GM12878 (cell line): ENCODE data around the gene PRSS2. TPM values are rescaled to one million over a fixed set of nuclear protein-coding genes. Genes with fewer than 3 reads are reported as not detected.

ENCODE experiments used
- ATF7 ChIP-seq: fragments of 450-650 bp; IDR thresholded peaks from 2 replicates; pipeline ENCODE4 v1.6.1; 2016; ENCODE audit warnings: low read depth, mild to moderate bottlenecking
- CBFB ChIP-seq: IDR thresholded peaks from 2 replicates; pipeline ENCODE4 v1.6.1; 2016; ENCODE audit warnings: antibody characterized with exemption, low read depth
- CBX3 ChIP-seq: fragments of 200-600 bp; sonication (generic); IDR thresholded peaks from 2 replicates; pipeline ENCODE4 v1.6.1; 2016; ENCODE audit warnings: low read depth, borderline replicate concordance
- EP300 ChIP-seq, 2 experiments: fragments of 150-350 bp in 1 of 2; IDR thresholded peaks; 2 replicates each; pipeline ENCODE4 v1.6.1; 2011 to 2012; ENCODE audit warnings: low read depth in 2 of 2, low read length in 2 of 2, borderline replicate concordance in 1 of 2, improper control_type of control experiment in 1 of 2, inconsistent platforms in 1 of 2; ENCODE audit not compliant: control insufficient read depth in 1 of 2
- FOS ChIP-seq: IDR thresholded peaks from 3 replicates; pipeline ENCODE4 v1.6.1; 2011; ENCODE audit warnings: borderline replicate concordance; ENCODE audit not compliant: insufficient read length; ENCODE audit errors: extremely low read depth
- HCFC1 ChIP-seq: fragments of 150-350 bp; IDR thresholded peaks from 2 replicates; pipeline ENCODE4 v1.6.1; 2014; ENCODE audit warnings: low read length
- IKZF2 ChIP-seq, 2 experiments: fragments of 450-650 bp; IDR thresholded peaks; 2 replicates each; pipeline ENCODE4 v1.6.1; 2017; ENCODE audit warnings: mild to moderate bottlenecking in 2 of 2, moderate library complexity in 2 of 2
- LARP7 ChIP-seq: fragments of 450-650 bp; IDR thresholded peaks from 2 replicates; pipeline ENCODE4 v1.6.1; 2017; ENCODE audit warnings: mild to moderate bottlenecking
- NFIC ChIP-seq: IDR thresholded peaks from 2 replicates; pipeline ENCODE4 v1.6.1; 2012; ENCODE audit warnings: low read depth, mild to moderate bottlenecking, inconsistent platforms, low read length, moderate library complexity
- RB1 ChIP-seq: fragments of 450-650 bp; formaldehyde crosslinking; IDR thresholded peaks from 2 replicates; pipeline ENCODE4 v1.6.1; 2017; ENCODE audit warnings: mild to moderate bottlenecking, borderline replicate concordance
- RELA ChIP-seq: fragments of 450-650 bp; IDR thresholded peaks from 2 replicates; pipeline ENCODE4 v1.8.0; 2014; ENCODE audit warnings: borderline replicate concordance; ENCODE audit not compliant: partially characterized antibody
- SMARCA5 ChIP-seq: fragments of 450-650 bp; IDR thresholded peaks from 2 replicates; pipeline ENCODE4 v1.6.1; 2017; ENCODE audit warnings: mild to moderate bottlenecking
- TCF12 ChIP-seq: IDR thresholded peaks from 2 replicates; pipeline ENCODE4 v1.6.1; 2011; ENCODE audit warnings: low read depth, mild to moderate bottlenecking, low read length
- TCF3 ChIP-seq: IDR thresholded peaks from 2 replicates; pipeline ENCODE4 v1.6.1; 2012; ENCODE audit warnings: low read depth, mild to moderate bottlenecking, low read length, borderline replicate concordance; ENCODE audit not compliant: insufficient read depth
- TCF7 ChIP-seq: IDR thresholded peaks from 2 replicates; pipeline ENCODE4 v1.6.1; 2014; ENCODE audit warnings: antibody characterized with exemption, borderline replicate concordance
- ZNF207 ChIP-seq: fragments of 450-650 bp; IDR thresholded peaks from 2 replicates; pipeline ENCODE4 v1.6.1; 2014; ENCODE audit warnings: antibody characterized with exemption, mild to moderate bottlenecking, borderline replicate concordance
- ZNF217 ChIP-seq: fragments of 450-650 bp; IDR thresholded peaks from 2 replicates; pipeline ENCODE4 v1.6.1; 2017; ENCODE audit warnings: antibody characterized with exemption, mild to moderate bottlenecking
- ZNF24 ChIP-seq: fragments of 450-650 bp; IDR thresholded peaks from 2 replicates; pipeline ENCODE4 v1.6.1; 2017; ENCODE audit warnings: antibody characterized with exemption, mild to moderate bottlenecking
- polyA plus RNA-seq, 11 experiments: library from polyadenylated mRNA; depleted of rRNA in 4 of 11; unstranded in 6 of 11; stranded (reverse) in 5 of 11; fragments of >200 nt; fragmentation: Nextera tagmentation in 4 of 11; fragmentation: Illumina TruSeq in 1 of 11; extraction: Ambion mirVana in 4 of 11; extraction: Trizol in 1 of 11; gene quantifications; 1 replicate in 1 of 11; 2 replicates in 10 of 11; pipeline versions ENCODE4 v1.2.1 to v1.2.3, GENCODE V29; 2011 to 2016; ENCODE audit warnings: inconsistent platforms in 2 of 11, missing spikeins in 2 of 11, low read depth in 1 of 11
- total RNA-seq, 4 experiments: library from RNA; depleted of rRNA in 3 of 4; stranded (reverse); fragments of >200 nt in 3 of 4; fragmentation: Illumina TruSeq in 1 of 4; extraction: Trizol in 1 of 4; gene quantifications; 2 replicates each; pipeline versions ENCODE4 v1.2.1 to v1.2.3, GENCODE V29; 2013 to 2021
- TF ChIP-seq, protein P1 (sequence below): fragments of 450-650 bp; IDR thresholded peaks from 2 replicates; pipeline ENCODE4 v1.6.1; 2017; ENCODE audit warnings: antibody characterized with exemption, mild to moderate bottlenecking, moderate library complexity
- TF ChIP-seq, protein P2 (sequence below): IDR thresholded peaks from 2 replicates; pipeline ENCODE4 v1.6.1; 2012; ENCODE audit warnings: low read depth, low read length, improper control_type of control experiment
- TF ChIP-seq, protein P3 (sequence below): fragments of 150-350 bp; IDR thresholded peaks from 2 replicates; pipeline ENCODE4 v1.6.1; 2014; ENCODE audit warnings: mild to moderate bottlenecking, low read depth, low read length
- TF ChIP-seq, protein P4 (sequence below), 3 experiments: IDR thresholded peaks in 2 of 3; conservative IDR thresholded peaks in 1 of 3; 2 replicates each; pipeline ENCODE4 v1.5.1; 2011; ENCODE audit warnings: low read depth in 3 of 3, low read length in 3 of 3, mild to moderate bottlenecking in 3 of 3, control low read depth in 2 of 3, moderate library complexity in 2 of 3, inconsistent platforms in 1 of 3, mixed read lengths in 1 of 3; ENCODE audit not compliant: control insufficient read depth in 2 of 3, insufficient read depth in 1 of 3; ENCODE audit errors: extremely low read depth in 1 of 3

Gene PRSS2
- total and polyA plus RNA-seq, 10 of the 15 experiments (the other 5 are each of a cell fraction or from before 2014, with no cell fraction given), result 0.21 to 28.8 (median 0.41) TPM; not detected in 7

DNA sequence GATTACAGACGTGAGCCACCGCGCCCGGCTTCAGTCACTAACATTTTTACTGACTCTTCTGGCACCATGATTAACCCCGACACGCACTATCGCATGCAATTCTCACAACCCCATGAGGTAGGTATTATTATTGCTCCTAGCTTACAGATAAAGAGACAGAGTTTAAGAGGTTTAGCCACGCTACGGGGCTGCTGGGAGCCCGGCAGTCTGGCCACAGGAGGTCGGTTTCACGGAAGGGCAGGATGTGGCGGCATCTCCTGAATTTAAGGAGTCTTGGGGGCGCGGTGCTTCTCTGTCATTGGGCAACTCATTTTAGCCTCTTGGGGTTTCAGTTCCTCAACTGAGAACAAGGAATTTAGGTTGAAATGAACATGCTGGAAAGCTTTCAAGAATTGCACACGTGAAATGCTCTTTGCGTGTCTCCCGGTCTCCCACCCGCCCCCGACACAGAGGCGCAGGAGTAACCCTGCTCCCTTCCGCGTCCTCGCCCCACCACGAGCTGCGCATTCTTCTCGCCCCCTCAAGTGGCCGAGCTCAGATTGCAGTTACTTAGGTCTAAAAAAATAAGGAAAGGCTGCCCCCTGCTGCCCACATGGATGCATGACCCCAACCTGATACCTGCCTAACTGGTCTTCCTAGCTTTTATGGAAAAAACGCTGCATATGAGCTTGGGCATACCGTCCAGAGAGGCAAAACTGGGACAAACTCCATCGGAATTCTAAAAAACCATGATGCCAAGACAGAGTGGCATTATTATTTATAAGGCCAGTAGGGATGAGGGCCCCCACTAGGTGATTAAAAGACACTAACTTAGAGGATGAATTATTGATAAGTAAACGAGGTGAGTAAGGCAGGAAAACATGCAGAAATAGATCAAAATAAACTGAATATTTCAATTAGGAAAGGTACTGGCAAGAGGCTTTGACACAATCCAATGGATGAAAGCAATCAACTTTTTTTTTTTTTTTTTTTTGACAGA lies 12.4 kb downstream of the PRSS2 start (continued):
- TF ChIP-seq, protein P1, sequence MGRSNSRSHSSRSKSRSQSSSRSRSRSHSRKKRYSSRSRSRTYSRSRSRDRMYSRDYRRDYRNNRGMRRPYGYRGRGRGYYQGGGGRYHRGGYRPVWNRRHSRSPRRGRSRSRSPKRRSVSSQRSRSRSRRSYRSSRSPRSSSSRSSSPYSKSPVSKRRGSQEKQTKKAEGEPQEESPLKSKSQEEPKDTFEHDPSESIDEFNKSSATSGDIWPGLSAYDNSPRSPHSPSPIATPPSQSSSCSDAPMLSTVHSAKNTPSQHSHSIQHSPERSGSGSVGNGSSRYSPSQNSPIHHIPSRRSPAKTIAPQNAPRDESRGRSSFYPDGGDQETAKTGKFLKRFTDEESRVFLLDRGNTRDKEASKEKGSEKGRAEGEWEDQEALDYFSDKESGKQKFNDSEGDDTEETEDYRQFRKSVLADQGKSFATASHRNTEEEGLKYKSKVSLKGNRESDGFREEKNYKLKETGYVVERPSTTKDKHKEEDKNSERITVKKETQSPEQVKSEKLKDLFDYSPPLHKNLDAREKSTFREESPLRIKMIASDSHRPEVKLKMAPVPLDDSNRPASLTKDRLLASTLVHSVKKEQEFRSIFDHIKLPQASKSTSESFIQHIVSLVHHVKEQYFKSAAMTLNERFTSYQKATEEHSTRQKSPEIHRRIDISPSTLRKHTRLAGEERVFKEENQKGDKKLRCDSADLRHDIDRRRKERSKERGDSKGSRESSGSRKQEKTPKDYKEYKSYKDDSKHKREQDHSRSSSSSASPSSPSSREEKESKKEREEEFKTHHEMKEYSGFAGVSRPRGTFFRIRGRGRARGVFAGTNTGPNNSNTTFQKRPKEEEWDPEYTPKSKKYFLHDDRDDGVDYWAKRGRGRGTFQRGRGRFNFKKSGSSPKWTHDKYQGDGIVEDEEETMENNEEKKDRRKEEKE, result no peak
- TF ChIP-seq TCF7, result peak; percentile 45; the same call in 1 of the 2 replicates
- TF ChIP-seq TCF3, result no peak
- peak; percentile 66 to 68 for TF ChIP-seq IKZF2 (IDR thresholded peaks at IDR 0.05)
- TF ChIP-seq, protein P2, sequence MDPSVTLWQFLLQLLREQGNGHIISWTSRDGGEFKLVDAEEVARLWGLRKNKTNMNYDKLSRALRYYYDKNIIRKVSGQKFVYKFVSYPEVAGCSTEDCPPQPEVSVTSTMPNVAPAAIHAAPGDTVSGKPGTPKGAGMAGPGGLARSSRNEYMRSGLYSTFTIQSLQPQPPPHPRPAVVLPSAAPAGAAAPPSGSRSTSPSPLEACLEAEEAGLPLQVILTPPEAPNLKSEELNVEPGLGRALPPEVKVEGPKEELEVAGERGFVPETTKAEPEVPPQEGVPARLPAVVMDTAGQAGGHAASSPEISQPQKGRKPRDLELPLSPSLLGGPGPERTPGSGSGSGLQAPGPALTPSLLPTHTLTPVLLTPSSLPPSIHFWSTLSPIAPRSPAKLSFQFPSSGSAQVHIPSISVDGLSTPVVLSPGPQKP, result peak; percentile 13; the same call in 1 of the 2 replicates
- TF ChIP-seq HCFC1, result peak; percentile 14; the same call in 1 of the 2 replicates
- peak; percentile 9; the same call in 1 of the 2 replicates for TF ChIP-seq ZNF24
- TF ChIP-seq ZNF207, result no peak
- 0 out of 2 replicates have a peak, but pooled peaks have one; percentile 57 for TF ChIP-seq ZNF217
- TF ChIP-seq CBX3, result no peak
- TF ChIP-seq CBFB, result no peak
- TF ChIP-seq, protein P3, sequence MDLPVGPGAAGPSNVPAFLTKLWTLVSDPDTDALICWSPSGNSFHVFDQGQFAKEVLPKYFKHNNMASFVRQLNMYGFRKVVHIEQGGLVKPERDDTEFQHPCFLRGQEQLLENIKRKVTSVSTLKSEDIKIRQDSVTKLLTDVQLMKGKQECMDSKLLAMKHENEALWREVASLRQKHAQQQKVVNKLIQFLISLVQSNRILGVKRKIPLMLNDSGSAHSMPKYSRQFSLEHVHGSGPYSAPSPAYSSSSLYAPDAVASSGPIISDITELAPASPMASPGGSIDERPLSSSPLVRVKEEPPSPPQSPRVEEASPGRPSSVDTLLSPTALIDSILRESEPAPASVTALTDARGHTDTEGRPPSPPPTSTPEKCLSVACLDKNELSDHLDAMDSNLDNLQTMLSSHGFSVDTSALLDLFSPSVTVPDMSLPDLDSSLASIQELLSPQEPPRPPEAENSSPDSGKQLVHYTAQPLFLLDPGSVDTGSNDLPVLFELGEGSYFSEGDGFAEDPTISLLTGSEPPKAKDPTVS, result 0 out of 2 replicates have a peak, but pooled peaks have one; percentile 13
- TF ChIP-seq SMARCA5, result peak; percentile 80
- TF ChIP-seq TCF12, result peak; percentile 55; the same call in 1 of the 2 replicates
- no peak for TF ChIP-seq RELA
- TF ChIP-seq FOS, result no peak
- peak; percentile 23; the same call in 1 of the 2 replicates for TF ChIP-seq LARP7
- no peak for TF ChIP-seq RB1
- TF ChIP-seq, protein P4, sequence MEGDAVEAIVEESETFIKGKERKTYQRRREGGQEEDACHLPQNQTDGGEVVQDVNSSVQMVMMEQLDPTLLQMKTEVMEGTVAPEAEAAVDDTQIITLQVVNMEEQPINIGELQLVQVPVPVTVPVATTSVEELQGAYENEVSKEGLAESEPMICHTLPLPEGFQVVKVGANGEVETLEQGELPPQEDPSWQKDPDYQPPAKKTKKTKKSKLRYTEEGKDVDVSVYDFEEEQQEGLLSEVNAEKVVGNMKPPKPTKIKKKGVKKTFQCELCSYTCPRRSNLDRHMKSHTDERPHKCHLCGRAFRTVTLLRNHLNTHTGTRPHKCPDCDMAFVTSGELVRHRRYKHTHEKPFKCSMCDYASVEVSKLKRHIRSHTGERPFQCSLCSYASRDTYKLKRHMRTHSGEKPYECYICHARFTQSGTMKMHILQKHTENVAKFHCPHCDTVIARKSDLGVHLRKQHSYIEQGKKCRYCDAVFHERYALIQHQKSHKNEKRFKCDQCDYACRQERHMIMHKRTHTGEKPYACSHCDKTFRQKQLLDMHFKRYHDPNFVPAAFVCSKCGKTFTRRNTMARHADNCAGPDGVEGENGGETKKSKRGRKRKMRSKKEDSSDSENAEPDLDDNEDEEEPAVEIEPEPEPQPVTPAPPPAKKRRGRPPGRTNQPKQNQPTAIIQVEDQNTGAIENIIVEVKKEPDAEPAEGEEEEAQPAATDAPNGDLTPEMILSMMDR (IDR thresholded peaks at IDR 0.05 in 2 of 3, conservative IDR thresholded peaks at IDR 0.05 in 1 of 3; ENCODE audit: control insufficient read depth in 2 of 3, extremely low read depth in 1 of 3, insufficient read depth in 1 of 3, low read depth in 3 of 3, low read length in 3 of 3), result peak; percentile 91 to 100 (median 97); a peak in 5 of 6 replicates
- TF ChIP-seq EP300 (IDR thresholded peaks at IDR 0.05; ENCODE audit: borderline replicate concordance in 1 of 2, control insufficient read depth in 1 of 2, low read depth in 2 of 2, low read length in 2 of 2), result peak in 1 of 2 experiments; percentile 32; a peak in 1 of 4 replicates
- TF ChIP-seq NFIC, result 0 out of 2 replicates have a peak, but pooled peaks have one; percentile 33
- peak; percentile 9; the same call in 1 of the 2 replicates for TF ChIP-seq ATF7
